GM18951 (cell line): ENCODE results near the gene CAPRIN2.

Experiments used
- POLR2A ChIP-seq: IDR thresholded peaks from 4 replicates; pipeline ENCODE4 v1.6.1; 2011; ENCODE audit warnings: mild to moderate bottlenecking; ENCODE audit not compliant: insufficient read length, insufficient read depth; ENCODE audit errors: extremely low read depth
- in situ Hi-C: fragments of 300-500 bp; cut with MboI; formaldehyde crosslinking; loops from one replicate; pipeline ENCODE4 v1.12.0; 2022; ENCODE audit warnings: low sequenced_read_pairs, mixed read lengths, inconsistent platforms; ENCODE audit not compliant: unreplicated experiment

CAPRIN2 gene

DNA sequence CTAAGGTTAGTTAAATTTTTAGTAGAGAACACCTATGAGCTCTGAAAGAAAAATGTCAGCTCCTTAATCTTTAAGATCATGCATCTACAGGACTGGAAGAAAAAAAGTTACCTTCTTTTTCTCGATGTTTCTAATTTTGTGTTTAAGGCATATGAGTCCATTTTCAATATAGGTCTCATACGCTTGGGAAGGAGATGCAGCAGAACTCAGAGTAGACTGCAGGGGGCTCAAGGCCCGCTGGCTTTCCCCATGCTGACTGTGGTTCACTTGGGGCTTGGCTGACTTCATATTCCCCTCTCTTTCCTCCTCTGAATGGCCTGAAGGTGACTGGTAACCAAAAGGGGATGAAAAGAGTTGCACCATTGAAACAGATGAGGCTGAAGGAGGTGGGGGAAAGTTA, 1.5 kb downstream of the CAPRIN2 start:
- no peak for TF ChIP-seq POLR2A
- in situ Hi-C loops, result no loop called here

DNA sequence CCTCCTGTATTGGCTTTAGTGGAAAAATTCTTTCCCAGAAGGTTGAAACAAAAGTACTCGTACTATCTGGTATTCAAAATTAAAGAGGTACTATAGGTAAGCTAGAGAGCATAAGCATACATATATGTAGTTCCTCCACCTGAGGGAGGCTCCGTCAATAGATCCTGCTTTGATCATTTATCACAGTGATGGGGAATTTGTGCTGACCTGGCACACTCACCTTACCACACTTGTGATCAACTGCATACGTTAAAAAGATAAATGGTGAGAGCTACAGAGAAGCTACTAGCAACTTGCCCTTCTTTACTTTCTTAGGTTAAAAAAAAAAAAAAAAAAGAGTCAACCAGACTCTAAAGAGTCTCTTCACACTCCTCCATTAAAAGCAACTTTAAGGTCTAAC, 2.5 kb downstream of the CAPRIN2 start:
- no peak for TF ChIP-seq POLR2A
- in situ Hi-C loops, result no loop called here

DNA sequence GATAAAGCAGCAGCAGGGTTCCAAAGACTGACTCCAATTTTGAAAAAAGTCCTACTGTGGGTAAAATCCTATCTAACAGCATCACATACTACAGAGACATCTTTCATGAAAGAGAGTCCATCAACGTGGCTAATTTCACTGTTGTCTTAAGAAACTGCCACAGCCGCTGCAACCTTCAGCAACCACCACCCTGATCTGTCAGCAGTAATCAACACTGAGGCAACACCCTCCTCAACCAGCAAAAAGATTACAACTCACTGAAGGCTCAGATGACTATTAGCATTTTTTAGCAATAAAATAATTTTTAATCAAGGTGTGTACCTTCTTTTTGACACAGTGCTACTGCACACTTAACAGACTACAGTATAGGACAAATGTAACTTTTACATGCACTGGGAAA, 6.6 kb downstream of the CAPRIN2 start:
- in situ Hi-C loops, result no loop called here
- no peak for TF ChIP-seq POLR2A

DNA sequence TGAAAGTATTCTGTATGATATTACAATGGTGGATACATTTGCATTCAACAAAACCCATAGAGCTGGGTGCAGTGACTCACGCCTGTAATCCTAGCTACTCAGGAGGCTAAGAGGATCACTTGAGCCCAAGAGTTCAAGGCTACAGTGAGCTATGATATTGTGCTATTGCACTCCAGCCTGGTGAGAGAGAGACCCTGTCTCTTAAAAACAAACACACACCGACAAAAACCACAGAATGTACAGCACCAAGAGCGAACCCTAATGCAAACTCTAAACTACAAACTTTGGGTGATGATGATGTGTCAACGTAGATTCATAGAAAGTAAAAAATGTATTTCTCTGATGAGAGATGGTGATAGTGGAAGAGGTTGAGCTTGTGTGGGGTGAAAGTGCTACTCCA, 8.6 kb downstream of the CAPRIN2 start:
- in situ Hi-C loops, result no loop called here
- TF ChIP-seq POLR2A, result no peak

DNA sequence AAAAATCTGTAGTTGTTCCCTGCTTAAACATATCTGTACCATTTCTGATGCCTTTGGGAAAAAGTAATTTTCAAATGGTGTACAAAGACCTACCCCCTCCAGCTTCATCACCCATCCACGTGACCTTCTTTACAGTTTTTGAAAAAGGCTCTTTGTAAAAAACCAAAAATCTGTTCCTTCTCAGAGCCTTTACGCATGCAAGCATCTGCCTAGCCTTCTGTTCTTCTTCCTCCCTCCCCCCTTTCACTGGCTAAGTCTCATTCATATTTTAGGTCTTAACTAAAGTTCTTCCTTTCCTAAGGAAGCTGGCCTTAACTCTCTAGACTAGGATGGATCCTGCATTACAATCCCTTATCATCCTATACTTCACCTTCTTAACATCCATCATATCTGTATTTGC, 10.4 kb downstream of the CAPRIN2 start:
- no peak for TF ChIP-seq POLR2A
- in situ Hi-C loops, result no loop called here

DNA sequence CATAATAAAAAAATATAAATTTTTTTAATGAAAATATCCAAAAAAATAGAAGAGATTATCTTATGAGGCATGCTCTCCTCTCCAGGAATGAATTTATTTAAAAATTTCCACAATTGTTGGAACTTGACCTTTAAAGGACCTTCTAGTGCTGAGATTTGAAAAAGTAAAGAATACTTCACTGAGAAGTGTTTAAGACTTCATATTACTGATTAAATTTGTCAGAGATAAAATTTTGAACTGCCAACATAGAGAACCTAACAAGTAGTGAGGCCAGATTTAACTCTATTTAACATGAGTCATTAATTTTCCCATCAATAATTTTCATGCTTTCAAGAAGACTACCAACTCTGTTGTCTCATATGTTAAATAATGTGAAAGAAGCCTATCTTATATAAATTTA, 14.5 kb downstream of the CAPRIN2 start:
- TF ChIP-seq POLR2A, result no peak
- in situ Hi-C loops, result no loop called here

DNA sequence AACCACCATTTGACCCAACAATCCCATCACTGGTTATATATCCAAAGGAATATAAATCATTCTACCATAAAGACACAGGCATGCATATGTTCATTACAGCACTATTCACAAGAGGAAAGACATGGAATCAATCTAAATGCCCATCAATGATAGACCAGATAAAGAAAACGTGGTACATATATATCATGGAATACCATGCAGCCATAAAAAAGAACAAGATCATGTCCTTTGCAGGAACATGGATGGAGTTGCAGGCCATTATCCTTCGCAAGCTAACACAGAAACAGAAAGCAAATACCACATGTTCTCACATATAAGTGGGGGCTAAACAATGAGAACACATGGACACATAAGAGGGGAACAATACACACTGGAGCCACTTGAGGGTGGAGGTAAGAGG, 15.7 kb downstream of the CAPRIN2 start:
- in situ Hi-C loops, result no loop called here
- TF ChIP-seq POLR2A, result no peak

DNA sequence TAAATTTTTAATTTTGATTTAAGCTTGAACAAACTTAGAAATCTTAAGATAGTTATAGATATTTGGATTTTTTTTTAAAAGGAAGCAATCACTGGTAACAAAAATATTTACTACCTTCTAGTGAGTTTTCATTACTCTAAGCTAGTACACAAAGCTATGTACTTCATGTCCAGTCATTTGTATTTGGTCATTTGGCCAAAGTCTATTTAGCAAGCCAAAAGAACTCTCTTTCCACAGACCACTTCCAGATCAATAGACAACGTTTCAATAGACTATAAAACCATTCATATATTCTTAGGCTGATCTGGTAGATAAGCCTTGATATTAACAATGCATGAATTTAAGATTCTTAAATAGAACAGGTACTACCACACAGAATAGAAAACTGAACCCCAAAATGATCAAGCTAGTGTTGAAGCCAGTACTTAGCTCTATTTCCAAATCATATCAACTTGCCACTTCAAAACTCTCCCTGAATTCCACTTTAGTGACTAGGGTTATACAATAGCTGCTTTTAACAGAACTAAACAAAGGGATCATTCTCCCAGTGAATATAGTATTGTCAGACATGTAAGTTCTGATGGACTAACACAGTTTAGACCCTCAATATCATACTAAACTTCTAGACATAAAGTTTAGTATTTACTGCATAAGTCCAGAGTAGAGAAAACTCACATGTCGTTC, 21.7 kb downstream of the CAPRIN2 start:
- no peak for TF ChIP-seq POLR2A
- in situ Hi-C loops, result no loop called here

DNA sequence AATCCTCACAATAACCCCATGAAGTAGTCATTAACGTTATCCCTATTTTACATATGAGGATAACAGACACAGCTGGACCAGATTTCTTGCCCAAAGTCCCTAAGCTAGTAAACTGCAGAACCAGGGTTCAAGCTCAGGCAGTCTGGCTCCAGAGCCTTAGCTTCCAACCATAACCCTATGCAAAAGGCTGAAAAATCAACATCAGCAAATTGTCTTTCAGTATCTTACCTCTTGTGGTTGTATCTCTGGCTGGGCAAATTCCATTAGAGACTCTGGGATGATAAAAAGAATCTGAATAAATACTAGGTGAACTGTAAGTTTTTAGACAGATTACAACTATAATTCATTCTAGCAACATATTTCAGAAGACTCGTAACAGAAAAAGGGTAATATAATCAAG, 24.7 kb downstream of the CAPRIN2 start:
- in situ Hi-C loops, result no loop called here
- no peak for TF ChIP-seq POLR2A

DNA sequence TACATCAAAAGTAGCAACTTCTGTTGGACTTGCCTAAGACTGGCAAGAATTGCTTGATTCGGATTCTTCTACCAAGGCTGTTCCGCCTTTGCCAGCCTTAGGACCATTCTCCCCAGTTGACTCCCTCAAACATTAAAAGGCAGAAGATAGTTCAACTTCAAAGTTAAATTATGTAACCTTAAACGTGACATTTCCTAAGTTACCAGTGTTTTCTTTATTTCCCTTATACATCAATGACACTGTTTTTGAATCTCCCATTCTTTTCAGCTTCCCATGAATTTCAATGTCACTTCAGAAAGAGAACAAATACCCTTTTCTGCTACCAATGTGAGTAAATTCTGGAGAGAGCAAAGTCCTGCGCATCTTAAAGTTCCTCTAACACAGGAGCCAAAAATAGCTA, 25.2 kb downstream of the CAPRIN2 start:
- in situ Hi-C loops, result no loop called here
- no peak for TF ChIP-seq POLR2A

DNA sequence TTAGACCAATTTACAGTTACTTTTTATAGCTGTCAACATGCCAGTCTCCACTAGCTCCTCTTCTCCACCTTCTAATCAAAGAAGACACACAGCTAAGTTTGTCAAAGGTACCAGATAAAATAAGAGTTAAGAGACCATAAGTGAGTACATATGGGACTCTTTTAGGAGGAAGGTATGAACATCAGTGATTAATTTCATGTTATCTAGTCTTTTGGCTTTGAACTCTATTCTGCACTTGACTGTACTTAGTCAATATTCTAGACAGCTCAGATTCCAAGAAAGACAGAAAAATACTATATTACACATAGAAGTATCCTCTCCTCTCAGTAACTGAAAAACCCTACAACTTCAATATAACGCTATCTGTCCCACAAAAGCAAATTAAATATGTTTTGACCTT, 28.1 kb downstream of the CAPRIN2 start:
- in situ Hi-C loops, result no loop called here
- TF ChIP-seq POLR2A, result no peak

DNA sequence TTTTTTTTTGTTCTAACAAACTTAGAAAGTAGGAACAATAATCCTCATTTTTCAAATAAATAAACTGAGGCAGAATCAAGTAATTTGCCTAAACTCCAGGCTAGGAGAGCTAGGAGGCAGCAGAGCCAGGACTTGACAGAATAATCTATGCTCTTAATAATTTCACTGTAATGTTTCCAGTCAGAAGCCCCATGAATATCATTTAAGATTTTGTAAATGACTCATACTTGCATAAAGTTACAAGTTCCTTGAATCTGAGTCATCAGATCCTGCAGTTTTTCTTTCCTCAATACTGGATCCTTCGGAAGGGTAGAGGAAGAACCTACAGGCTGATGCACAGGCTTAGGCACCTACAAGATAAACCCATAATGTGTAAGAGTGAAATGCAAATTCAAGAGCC, 29.0 kb downstream of the CAPRIN2 start:
- no peak for TF ChIP-seq POLR2A

DNA sequence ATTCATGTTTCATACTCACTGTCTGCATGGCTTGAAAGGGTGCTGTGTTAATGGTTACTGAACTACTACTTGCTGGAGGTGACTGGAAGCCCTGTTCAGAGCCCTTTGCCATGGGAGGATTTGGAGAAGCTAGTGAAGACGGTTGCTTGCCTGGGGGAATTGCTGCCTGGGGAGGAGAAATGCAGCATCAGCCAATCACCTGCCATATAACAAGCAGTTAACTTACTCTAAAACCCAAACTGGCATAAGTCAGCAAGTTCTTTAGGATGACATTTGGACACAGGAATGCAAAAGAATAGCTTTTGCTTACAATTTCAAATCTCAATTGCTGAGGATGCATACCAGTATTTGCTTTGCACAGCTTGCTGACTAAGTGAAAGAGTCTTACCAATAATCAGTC, 35.7 kb downstream of the CAPRIN2 start:
- in situ Hi-C loops, result no loop called here
- TF ChIP-seq POLR2A, result no peak

More for the DNA sequence above, 29.0 kb downstream of the CAPRIN2 start:
- in situ Hi-C loops, result no loop called here

DNA sequence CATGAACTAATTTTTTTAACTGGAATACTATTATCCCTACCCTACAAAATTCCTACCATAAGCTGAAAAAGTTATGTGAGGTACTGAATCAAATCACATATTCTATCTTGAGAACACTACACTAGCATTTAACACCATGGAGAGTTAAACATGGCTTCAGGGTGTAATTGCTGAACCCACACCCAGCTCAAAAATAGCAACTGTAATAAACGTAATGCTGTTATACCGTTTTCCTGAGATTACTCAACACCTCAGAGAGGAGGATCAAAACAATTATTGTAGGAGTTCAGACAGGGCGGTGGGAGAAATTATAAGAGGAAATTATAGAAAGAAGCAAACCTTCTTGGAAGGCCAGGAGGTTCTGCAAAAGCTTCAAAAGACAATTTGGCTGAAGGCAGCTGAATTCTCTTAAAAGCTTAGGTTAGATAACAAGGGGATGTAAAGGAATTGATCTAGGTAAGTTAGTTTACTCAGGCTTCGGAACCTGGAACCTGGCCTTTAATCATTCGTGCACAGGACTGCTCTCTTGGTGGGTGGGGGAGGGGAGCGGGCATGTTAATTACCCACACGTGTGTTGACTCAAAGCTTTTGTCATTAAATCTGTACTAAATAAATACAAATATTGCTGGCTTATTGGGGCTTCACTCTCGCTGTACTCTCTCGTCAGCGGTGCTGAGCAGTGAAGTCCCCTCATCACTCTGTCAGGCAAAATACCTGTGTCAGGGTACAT, 47.0 kb downstream of the CAPRIN2 start:
- in situ Hi-C loops, result no loop called here
- TF ChIP-seq POLR2A, result no peak
